Central memory CD4-positive, alpha-beta T cell (primary cell): Measurements from ENCODE around the gene ATP2C2.

Source experiments
- DNase-seq: peaks from one replicate; pipeline ENCODE4 v3.0.0; 2022

Gene ATP2C2

GRCh38 chr16:84501077-84501735 lies 132.9 kb downstream of the ATP2C2 start:
- DNase-seq: no peak

- DNase-seq: no peak
Measured at GRCh38 chr16:84502075-84502474, 133.7 kb downstream of the ATP2C2 start.

- no peak for DNase-seq
Measured at GRCh38 chr16:84502581-84502980, 134.2 kb downstream of the ATP2C2 start.

GRCh38 chr16:84503751-84504395 lies 135.5 kb downstream of the ATP2C2 start:
- DNase-seq: no peak

DNA sequence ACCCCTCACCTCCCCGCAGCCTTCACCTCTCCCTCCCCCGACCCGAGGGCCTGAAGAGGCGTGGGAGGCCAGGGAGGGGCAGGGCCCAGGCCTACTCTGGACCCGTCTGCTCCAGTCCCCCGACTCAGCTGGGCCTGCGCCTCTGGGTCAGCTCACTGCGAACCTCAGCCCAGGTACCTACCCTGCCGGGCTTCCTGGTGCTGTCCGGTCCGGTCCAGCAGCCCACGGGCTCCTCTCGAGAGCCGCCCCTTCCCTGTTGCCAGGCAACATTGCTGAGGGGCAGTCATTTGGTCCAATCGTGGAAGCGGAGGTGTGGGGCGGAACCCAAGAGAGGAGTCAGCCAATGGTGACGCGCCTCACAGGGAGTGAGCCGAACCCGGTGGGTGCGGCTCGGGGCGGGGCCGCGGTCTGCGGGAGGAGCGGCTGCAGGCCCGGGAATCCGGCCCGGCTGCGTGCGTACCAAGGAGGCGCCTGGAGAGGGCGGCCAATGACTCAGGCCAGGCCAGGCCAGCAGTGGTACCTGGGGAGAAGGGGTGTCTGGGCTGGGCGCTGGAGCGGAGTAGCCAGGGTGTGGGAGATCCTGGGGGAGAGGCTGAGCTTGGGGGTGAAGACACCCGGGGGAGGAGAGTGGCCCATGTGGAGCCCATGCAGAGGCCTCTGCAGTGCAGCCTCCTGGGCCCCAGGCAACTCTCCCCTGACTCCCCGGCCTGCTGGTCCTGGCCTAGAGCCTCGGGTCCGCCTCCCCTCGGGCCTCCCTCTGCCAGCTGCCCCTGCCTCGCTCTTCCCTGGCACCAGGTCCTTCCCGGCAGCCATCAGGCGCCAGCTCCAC lies 136.3 kb downstream of the ATP2C2 start, which contains the start of gene MEAK7:
Gene MEAK7, minus strand, starts transcription at position 240 of the 829 bp plus-strand sequence. CDS start 6,573 bp downstream, outside the sequence.
- DNase-seq: peak; percentile 95

DNA sequence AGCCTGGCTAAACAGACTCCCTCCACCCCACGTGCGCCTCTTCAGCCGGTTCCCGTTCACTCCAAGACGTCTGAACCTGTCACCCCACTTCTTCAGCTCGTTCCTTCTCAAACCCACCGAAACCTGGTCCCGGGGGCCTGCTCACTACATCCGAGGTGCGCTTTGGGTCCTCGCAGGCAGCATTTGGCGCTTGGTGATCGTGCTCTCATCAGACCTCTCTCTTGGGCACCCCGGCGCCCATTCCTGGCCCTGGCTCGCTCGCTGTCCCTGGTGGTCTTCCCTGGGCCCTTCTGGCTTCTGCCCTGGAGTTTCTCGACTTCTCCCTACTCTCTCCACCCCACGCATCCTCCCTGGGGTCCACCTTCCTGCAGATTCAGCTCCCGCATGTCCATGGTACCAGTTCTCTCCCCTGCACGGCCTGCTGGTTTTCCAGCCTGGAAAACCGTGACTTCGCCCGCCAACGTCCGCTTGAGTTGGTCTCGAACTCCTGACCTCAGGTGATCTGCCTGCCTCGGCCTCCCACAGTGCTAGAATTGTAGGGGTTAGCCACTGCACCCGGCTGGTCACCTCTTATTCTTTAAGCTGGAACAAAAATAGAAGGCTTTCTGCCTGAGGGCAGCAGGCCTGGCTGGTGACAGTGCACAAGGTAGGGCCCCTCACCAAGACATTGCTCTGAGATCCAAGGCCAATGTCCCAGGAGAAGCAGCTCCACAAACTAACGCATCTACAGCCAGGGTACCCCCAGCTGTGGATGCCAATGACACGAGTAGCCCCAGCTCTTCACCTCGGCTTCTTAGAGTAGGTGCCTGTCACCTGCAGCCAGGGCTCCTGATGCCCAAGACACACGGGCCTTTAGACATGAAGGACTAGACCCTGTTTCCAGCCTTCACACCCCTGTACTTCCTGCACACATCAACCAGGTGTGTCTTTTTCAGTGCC lies 137.2 kb downstream of the ATP2C2 start:
- no peak for DNase-seq

DNA sequence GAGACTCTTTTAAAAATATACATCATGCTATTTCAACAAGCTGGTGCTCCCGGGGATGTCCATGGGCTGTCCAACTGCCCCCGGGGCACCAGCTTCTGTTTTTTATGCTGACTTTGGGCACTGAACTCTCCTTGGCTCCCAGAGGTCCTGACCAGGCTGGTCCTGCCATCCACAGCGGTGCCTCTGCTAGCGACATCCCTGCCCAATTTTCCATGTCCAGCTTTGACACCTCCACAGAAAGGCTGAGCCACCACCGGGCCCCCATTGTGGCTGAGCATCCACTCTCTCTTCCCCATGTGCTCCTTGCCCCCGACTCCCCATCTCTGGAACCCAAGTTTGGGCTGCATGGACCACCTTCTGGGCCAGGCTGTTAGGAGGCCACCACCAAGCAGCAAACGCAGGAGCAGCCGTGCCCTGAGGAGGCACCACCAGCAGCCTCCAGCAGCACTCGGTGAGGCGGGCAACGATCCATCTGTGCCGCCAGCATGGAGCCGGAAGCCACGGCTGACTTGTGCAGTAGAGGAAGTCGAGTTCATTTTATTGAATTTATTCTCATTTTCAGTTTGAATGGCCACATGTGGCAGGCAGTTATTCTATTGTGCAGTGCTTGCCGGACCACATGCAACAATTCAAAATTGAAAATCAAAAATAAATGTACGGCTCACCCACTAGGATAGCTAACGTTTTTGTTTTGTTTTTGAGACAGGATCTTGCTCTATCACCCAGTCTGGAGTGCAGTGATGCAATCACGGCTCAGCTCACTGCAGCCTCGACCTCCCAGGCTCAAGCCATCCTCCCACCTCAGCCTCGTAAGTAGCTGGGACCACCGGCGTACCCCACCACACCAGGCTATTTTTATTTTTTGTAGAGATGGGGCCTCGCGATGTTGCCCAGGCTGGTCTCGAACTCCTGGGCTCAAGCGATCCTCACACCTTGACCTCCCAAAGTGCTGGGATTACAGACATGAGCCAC lies 139.0 kb downstream of the ATP2C2 start:
- no peak for DNase-seq

GRCh38 chr16:84508502-84508901 lies 140.2 kb downstream of the ATP2C2 start:
- peak; percentile 38 for DNase-seq

DNA sequence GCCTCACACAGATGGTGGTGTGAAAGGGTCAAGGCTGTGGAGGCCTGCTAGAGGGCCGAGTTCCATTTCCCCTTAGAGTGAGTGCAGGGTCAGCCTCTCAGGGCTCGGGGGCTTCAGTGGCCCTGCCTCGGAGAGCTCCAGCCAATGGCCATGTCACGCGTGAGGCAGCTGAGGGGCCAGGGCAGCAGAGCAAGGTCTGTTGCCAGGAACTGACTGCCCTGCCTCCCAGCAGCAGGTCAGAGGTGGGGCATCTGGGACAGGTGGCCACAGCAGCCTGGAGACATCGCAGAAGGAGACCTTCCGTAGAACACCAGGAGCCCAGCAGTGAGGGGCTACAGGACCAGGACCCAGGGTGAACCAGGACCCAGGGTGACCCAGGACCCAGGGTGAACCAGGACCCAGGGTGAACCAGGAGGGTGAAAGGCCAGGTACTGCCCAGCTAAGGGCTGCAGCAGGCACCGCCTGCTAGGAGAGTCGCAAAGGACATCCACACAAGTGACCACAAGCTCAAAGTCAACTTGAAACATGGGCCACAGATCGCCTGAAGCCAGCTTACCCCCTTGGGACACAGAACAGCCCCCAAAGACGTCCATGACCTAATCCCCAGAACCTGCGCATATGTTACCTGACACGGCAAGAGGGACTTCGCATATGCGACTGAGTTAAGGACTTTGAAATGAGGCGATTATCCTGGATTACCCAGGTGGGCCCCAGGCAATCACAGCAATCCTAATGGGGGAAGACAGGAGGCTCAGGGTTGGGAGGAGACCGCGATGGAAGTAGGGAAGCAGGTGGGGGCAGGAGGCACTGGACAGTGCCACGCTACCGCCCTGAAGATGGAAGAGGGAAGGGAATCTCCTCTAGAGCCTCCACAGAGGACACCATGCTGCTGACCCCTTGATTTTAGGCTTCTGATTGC lies 141.0 kb downstream of the ATP2C2 start:
- DNase-seq: no peak

DNA sequence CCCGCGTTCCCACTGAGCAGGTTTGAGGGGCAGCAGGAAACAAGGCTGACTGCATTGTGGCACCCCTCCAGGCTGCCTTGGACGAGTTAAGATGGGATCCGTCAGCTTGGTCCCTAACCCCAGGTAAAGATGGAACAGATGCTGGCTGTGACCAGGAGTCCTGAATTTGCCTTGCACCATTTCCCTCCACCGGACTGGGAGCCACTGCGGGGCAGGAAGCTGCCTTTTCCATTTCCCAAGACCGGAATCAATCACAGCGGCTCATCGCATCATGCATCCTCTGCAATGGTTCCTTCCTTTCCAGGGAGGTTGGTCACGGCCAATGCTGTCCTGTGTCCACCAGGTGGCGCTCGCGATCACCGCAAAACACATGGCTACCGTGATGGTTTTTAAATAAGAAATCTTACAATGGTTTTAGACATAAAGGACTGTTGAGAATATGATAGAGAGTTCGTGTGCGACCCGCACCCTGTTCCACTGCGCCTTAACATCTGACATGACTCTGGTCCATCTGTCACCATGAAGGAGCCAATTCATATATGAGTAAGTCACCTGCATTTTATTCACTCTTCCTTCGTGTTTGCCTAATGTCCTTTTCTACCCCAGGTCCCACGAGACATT lies 143.0 kb downstream of the ATP2C2 start:
- peak; percentile 79 for DNase-seq

DNA sequence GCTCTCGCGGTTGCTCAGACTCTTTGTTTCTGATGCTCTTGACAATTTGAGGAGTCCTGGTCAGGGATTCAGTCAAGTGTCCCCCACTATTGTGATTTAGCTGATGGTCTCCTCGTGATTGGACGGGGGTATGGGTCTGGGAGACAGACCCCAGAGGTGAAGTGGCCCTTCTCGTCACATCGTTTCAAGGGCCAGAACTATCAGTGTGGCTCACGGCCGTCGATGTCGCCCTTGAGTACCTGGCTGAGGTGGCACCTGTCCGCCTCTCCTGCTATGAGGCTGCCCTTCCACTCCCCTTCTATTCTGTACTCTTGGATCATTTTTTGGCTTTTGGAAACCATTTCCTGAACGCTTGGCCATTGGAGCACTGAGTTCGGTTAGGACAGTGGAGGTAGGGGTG lies 143.5 kb downstream of the ATP2C2 start:
- DNase-seq: no peak

- no peak for DNase-seq
Measured at GRCh38 chr16:84513123-84513522, 144.8 kb downstream of the ATP2C2 start.

DNA sequence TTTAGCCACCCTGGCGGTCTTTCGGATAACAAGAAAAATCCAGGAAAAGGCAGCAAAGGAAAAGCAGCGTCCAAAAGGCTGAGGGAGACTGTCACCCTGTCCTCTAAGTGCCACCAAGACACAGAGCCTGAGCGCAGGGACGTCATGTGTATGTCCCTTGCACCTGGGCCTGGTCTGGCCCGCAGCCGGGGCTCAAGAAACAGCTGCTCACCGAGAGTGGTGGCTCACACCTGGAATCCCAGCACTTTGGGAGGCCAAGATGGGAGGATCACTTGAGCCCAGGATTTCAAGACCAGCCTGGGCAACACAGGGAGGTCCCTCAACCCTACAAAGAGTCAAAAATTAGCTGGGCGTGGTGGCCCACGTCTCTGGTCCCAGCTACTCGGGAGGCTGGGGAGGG lies 145.3 kb downstream of the ATP2C2 start:
- no peak for DNase-seq
